ENCODE data around the gene RAPGEF5. TPM values are rescaled to one million over a fixed set of nuclear protein-coding genes. Genes with fewer than 3 reads are reported as not detected.

Gene RAPGEF5
- total RNA-seq, 3 donors from 2014 or later: 0.21 to 1.3 (median 0.56) TPM

DNA sequence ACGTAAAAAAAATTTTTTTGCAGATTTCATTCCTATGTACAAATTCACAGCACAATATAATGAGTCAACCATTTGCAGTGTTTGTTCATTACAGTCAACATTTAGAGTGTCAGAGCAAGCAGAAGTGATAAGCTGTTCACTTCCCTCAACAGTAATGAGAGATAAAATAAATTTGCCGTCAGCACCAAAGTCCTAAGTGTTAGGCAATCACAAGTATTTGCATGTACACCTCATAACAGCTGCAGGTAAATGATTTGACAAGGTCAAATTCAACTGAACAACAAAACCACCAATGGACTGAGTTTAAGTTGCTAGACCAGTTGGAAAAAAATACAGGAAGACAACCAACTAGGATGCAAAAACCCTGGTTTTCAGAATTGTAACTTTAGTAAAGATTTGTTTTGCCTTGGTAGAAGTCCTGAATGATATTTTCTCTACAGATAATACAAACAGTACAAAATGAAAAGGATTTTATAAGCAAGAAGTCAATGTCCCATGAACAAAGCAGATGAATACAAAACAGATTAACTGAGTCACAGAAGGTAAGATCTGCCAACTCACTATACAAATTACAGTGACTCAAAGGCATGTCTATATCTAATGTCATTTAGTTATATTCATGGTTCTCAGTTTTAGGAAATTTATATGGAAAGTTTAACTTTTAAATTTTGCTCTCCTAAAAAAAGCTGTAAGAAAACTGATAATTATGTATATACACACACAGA lies 10.4 kb downstream of the RAPGEF5 start:
- H3K4me1 Mint-ChIP-seq (ENCODE audit: low read depth): no peaks in the 10 kb centered on the region
- no peaks in the 10 kb centered on the region for H3K27me3 Mint-ChIP-seq (ENCODE audit: low read depth)
- ATAC-seq (no peak), DNase-seq (no peak)
- no peaks in the 10 kb centered on the region for H3K36me3 Mint-ChIP-seq (ENCODE audit: insufficient read depth)
- no peaks in the 10 kb centered on the region for H3K9me3 Mint-ChIP-seq
- H3K4me3 Mint-ChIP-seq: no peak overlapping the region

DNA sequence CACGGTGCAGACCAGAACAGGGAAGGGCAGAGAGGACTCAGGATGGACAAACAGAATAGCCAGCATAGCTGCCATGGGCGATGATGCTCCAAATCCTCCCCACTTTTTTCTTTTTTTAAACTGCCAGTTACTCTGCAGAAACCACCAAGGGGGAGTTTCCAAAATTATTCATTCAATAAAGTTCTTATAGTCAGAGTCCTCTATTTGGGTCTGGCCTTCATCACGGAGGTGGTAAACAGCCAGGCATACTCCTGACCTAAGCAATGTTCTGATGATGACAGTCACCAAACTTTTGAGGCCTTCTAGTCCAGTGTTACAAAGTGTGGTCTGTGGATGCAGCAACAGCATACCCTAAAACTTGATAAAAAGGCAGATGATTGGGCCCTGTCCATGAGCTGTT lies 12.3 kb downstream of the RAPGEF5 start:
- Mint-ChIP-seq H3K9me3 (no peaks in the 10 kb centered on the region), H3K27me3 (ENCODE audit: low read depth) (no peaks in the 10 kb centered on the region), H3K4me3 (no peak overlapping the region), H3K36me3 (ENCODE audit: insufficient read depth) (no peaks in the 10 kb centered on the region), H3K4me1 (ENCODE audit: low read depth) (no peaks in the 10 kb centered on the region)
- DNase-seq (no peak), ATAC-seq (no peak)

DNA sequence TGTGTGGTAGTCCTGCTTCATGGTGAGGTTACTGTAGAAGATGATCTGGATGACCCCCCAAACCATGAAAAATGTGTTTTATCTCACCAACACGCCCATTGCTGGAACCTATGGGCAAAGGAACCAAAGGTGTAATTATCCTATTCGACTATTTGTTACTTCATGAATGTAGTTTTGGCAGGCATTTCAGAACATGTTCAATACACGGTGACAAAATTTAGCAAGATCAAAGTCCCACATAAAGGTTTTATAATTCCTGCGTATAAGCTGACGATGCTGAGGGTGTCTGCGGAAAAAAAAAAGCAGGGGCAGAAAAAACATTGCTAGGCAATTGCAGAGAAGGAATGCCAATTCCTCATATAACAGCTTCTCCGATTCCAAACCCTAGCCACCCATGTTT lies 13.3 kb downstream of the RAPGEF5 start:
- DNase-seq (no peak), ATAC-seq (no peak)
- Mint-ChIP-seq H3K27me3 (ENCODE audit: low read depth) (peaks cover 2% of the 10 kb centered on the region), H3K4me3 (no peak overlapping the region), H3K9me3 (no peaks in the 10 kb centered on the region), H3K4me1 (ENCODE audit: low read depth) (no peaks in the 10 kb centered on the region), H3K36me3 (ENCODE audit: insufficient read depth) (no peaks in the 10 kb centered on the region)

DNA sequence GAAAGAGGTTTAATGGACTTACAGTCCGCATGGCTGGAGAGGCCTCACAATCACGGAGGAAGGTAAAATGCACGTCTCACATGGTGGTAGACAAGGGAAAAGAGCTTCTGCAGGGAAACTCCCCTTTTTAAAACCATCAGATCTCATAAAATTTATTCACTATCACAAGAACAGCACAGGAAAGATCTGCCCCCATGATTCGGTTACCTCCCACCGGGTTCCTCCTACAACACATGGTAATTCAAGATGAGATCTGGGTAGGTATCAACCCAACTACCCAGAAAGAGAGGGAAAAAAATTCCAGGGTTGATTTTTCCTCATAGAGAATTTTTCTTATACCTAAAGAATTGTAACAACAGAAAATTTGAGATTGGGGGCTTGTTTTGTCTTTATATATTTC lies 13.9 kb downstream of the RAPGEF5 start:
- no peak for DNase-seq
- peaks cover 2% of the 10 kb centered on the region for H3K27me3 Mint-ChIP-seq (ENCODE audit: low read depth)
- H3K9me3 Mint-ChIP-seq: no peaks in the 10 kb centered on the region
- no peaks in the 10 kb centered on the region for H3K36me3 Mint-ChIP-seq (ENCODE audit: insufficient read depth)
- no peak for ATAC-seq
- no peaks in the 10 kb centered on the region for H3K4me1 Mint-ChIP-seq (ENCODE audit: low read depth)
- no peak overlapping the region for H3K4me3 Mint-ChIP-seq

DNA sequence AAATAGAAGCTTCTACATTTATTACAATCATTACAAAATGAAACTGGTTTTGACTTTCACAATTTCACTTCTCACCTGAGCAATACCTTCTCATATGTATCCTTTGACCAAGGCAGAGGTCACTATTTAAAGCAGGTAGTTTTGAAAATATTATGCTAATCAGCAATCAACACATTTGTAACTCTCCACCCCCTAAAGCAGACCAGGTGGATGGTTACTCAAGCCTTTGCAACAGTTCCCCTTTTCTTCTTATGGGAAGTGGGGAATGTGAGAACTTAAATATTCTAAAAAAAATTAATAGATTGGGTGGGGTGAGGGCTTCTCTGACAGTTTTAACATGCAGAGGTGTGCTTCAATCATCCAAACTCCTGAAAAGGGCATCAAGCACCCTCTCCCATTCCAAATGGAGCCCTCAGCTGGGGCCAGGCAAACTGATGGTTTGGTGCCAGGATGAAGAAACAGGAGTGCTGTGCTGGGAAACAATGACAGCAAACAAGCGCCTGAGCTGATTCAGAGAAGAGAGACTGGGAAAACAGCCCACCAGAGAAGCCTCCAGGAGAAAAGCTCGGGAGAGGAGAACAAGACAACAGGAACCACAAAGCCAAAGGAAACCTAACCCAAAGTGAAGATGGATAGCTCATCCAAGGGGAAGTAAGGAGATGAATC lies 17.1 kb downstream of the RAPGEF5 start:
- H3K4me1 Mint-ChIP-seq (ENCODE audit: low read depth): no peaks in the 10 kb centered on the region
- DNase-seq: no peak
- H3K4me3 Mint-ChIP-seq: no peak overlapping the region
- no peaks in the 10 kb centered on the region for H3K36me3 Mint-ChIP-seq (ENCODE audit: insufficient read depth)
- ATAC-seq: no peak
- H3K9me3 Mint-ChIP-seq: no peaks in the 10 kb centered on the region
- H3K27me3 Mint-ChIP-seq (ENCODE audit: low read depth): peaks cover 2% of the 10 kb centered on the region

DNA sequence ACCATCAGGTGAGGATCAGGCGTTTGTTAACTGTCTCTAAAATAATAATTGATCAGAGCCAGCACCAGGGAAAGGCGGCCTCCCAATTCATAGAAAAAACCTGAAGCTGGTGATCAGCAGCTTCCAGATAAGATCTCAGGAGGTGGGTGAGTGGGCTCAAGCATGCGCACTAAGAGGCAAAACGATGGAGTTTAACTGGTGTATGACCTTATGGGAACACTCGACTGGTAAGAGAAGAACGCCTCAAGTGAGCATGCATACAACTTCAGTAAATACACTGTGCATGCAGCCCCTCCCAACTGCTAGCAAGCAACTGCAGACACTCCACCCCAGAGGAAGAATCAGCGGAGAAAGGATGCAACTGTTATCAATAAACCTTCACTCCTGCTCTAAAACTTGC lies 18.1 kb downstream of the RAPGEF5 start:
- Mint-ChIP-seq H3K9me3 (no peaks in the 10 kb centered on the region), H3K4me1 (ENCODE audit: low read depth) (no peaks in the 10 kb centered on the region), H3K36me3 (ENCODE audit: insufficient read depth) (no peaks in the 10 kb centered on the region), H3K27me3 (ENCODE audit: low read depth) (peaks cover 2% of the 10 kb centered on the region), H3K4me3 (no peak overlapping the region)
- ATAC-seq: no peak
- DNase-seq: no peak

DNA sequence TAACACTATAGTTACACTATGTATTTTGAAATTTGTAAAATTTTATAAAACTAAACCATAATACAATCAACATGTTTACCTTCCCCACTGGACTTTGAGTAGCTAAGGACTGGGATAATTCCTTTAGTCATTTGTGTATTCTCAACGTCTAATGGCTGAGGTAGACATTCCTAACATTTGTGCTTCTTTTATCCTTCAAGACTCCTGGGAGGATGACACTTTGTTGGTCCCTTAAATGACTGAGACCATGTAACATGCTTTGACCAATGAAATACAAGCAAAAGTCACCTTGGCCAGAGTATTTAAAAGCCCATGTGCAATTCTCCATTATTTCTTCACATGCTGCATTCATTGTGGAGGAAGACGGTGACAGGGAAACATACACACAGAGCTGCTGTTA lies 18.5 kb downstream of the RAPGEF5 start:
- no peaks in the 10 kb centered on the region for H3K4me1 Mint-ChIP-seq (ENCODE audit: low read depth)
- H3K36me3 Mint-ChIP-seq (ENCODE audit: insufficient read depth): no peaks in the 10 kb centered on the region
- H3K27me3 Mint-ChIP-seq (ENCODE audit: low read depth): peaks cover 2% of the 10 kb centered on the region
- H3K9me3 Mint-ChIP-seq: no peaks in the 10 kb centered on the region
- ATAC-seq: no peak
- H3K4me3 Mint-ChIP-seq: no peak overlapping the region
- no peak for DNase-seq

DNA sequence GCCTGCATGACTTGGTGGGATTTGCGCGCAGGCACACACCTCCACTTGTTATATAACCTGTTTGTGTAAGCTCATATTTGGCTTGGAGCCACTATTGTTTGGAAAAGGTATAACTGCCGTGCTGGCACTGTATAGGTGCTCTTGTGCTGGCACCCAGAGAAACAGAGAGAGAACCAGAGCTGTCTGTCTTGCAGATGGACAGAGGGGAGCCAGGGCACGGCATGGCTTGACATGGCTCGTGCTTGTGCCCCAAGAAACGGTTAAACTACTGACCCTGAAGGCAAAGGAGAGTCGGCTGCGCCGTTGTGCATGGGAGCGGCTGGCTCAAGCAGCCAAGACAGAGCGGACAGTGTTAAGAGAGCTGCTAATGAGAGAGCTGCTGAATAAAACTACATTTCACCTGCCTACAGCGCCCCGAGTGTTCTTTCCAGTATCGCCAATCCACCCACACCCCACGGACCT lies 23.2 kb downstream of the RAPGEF5 start:
- ATAC-seq (no peak), DNase-seq (no peak)
- peaks cover 3% of the 10 kb centered on the region for H3K27me3 Mint-ChIP-seq (ENCODE audit: low read depth)
- H3K4me1 Mint-ChIP-seq (ENCODE audit: low read depth): no peaks in the 10 kb centered on the region
- no peak overlapping the region for H3K4me3 Mint-ChIP-seq
- H3K9me3 Mint-ChIP-seq: no peaks in the 10 kb centered on the region
- H3K36me3 Mint-ChIP-seq (ENCODE audit: insufficient read depth): no peaks in the 10 kb centered on the region

DNA sequence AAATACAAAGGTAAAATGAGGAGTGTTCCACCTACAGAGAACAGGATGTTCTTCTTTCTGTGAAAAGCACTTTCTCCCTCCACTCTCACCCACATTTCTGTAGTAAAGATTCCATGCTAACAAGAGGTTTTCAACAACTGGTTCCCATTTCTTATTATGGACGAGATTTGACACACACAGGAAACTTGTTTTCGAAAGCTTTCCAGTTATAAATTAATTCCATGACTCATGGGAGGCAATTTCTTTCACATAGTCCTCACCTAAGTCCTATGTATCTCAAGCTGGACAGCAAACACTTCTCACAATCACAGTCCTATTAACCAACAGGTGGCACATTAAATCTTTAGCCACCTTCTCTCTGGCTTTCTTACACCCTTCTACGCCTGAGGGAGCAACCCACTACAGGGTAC lies 24.5 kb downstream of the RAPGEF5 start:
- H3K9me3 Mint-ChIP-seq: no peaks in the 10 kb centered on the region
- H3K27me3 Mint-ChIP-seq (ENCODE audit: low read depth): peaks cover 3% of the 10 kb centered on the region
- H3K36me3 Mint-ChIP-seq (ENCODE audit: insufficient read depth): no peaks in the 10 kb centered on the region
- DNase-seq (no peak), ATAC-seq (no peak)
- no peaks in the 10 kb centered on the region for H3K4me1 Mint-ChIP-seq (ENCODE audit: low read depth)
- no peak overlapping the region for H3K4me3 Mint-ChIP-seq

DNA sequence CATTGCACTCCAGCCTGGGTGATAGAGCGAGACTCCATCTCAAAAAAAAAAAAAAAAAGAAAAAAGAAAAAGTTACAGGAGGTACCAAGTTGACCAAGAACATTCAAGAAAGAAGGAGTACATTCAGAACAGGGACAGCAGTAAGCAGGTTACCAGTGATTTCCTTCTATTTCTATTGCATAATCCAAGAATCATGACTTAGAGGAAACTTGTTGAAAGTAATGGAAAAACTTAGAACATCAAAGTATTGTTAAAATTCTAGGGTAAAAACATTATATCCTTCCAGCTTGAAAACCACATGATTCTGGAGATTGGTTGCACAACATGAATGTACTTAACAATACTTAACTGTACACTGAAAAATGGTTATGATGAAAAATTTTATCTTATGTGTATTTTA lies 25.2 kb downstream of the RAPGEF5 start:
- Mint-ChIP-seq H3K4me1 (ENCODE audit: low read depth) (no peaks in the 10 kb centered on the region), H3K4me3 (no peak overlapping the region), H3K9me3 (no peaks in the 10 kb centered on the region), H3K27me3 (ENCODE audit: low read depth) (peaks cover 3% of the 10 kb centered on the region), H3K36me3 (ENCODE audit: insufficient read depth) (no peaks in the 10 kb centered on the region)
- ATAC-seq: no peak
- no peak for DNase-seq

DNA sequence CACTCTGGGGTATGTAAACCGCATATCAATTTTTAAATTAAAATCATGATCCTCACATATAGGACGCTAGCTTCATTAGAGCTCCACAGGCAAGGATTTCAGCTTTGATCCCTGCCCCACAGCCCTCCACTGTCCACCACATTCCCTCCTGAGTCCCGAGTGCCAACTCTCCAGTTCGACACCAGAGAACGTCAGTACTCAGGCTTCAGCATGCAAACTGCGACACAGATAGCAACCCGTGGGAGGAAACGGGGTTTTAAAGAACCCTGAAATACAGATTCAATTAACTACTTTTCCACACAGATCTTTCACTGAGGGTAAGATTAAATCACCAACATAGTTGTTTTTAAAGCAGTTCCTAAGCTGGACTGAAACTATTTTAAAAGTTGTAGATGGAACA lies 26.1 kb downstream of the RAPGEF5 start:
- Mint-ChIP-seq H3K4me1 (ENCODE audit: low read depth) (no peaks in the 10 kb centered on the region), H3K36me3 (ENCODE audit: insufficient read depth) (no peaks in the 10 kb centered on the region), H3K27me3 (ENCODE audit: low read depth) (peaks cover 5% of the 10 kb centered on the region), H3K9me3 (no peaks in the 10 kb centered on the region), H3K4me3 (no peak overlapping the region)
- DNase-seq: no peak
- no peak for ATAC-seq

DNA sequence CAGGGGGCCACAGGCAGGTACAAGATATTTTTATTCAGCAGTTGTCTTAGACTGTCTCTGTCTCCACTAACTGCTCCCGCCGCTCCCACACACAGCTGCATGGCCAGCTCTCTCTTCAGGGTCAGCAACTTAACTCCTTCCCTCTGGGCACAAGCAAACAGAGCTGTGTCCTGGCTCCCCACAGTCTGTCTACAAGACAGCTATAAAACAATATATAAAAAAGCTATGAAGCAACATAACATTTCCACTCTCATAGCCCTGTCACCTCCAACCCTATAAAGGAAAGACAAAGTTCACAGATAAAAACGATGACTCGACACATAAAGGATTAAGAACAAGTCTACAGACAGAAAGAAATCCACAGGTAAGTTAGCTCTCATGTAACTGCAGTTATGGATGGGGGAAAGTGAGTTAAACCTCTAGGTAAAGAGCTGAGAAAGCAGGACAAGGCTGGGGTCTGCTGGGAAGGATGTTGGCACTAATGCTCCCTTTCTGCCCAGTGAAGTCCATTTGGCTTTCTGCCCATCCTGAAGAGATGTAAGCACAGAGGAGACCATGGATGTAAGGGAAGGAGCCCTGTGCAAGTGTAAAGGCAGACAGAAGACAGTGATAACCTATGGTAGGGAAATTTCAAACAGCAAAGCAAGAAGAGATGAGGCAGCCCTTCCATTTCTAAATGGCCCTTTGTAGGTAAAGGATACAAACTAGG lies 27.0 kb downstream of the RAPGEF5 start:
- no peaks in the 10 kb centered on the region for H3K4me1 Mint-ChIP-seq (ENCODE audit: low read depth)
- peaks cover 7% of the 10 kb centered on the region for H3K27me3 Mint-ChIP-seq (ENCODE audit: low read depth)
- no peak for ATAC-seq
- H3K4me3 Mint-ChIP-seq: no peak overlapping the region
- no peaks in the 10 kb centered on the region for H3K9me3 Mint-ChIP-seq
- DNase-seq: no peak
- H3K36me3 Mint-ChIP-seq (ENCODE audit: insufficient read depth): no peaks in the 10 kb centered on the region

DNA sequence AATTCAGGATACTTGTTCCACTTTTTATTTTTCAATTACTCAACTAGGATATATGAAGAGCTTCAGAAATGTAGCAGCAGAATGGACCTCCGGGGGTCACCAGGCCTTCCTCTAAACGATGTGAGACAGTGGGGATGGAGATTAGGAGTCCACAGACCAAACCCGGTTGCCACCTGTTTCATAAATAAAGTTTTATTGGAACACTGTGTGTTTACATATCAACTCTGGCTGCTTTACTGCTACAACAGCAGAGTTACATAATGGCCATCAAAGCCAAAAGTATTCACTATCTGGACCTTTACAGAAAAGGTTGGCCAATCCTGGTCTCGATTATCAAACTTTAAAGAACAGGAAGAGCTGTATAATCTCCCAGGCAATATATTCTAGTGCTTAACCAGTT lies 30.8 kb downstream of the RAPGEF5 start:
- H3K27me3 Mint-ChIP-seq (ENCODE audit: low read depth): peaks cover 7% of the 10 kb centered on the region
- H3K4me1 Mint-ChIP-seq (ENCODE audit: low read depth): no peaks in the 10 kb centered on the region
- no peaks in the 10 kb centered on the region for H3K36me3 Mint-ChIP-seq (ENCODE audit: insufficient read depth)
- H3K4me3 Mint-ChIP-seq: no peak overlapping the region
- DNase-seq: no peak
- no peak for ATAC-seq
- no peaks in the 10 kb centered on the region for H3K9me3 Mint-ChIP-seq

DNA sequence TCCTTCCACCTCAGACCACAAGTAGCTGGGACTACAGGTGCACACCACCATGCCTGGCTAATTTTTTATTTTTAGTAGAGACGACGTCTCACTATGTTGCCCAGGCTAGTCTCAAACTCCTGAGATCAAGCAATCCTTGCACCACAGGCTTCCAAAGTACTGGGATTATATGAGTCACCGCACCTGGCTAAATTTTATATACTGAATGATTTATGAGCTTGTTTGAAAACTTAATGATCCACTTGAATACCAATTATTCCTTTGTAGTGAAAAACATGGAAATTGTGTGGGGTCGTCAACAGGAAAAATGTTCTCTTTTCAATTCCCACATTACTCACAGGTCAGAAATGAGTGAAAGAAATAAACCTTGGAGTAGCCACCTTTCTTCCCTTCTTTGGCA lies 31.3 kb downstream of the RAPGEF5 start:
- Mint-ChIP-seq H3K36me3 (ENCODE audit: insufficient read depth) (no peaks in the 10 kb centered on the region), H3K4me1 (ENCODE audit: low read depth) (no peaks in the 10 kb centered on the region), H3K9me3 (no peaks in the 10 kb centered on the region), H3K27me3 (ENCODE audit: low read depth) (peaks cover 5% of the 10 kb centered on the region), H3K4me3 (no peak overlapping the region)
- DNase-seq (no peak), ATAC-seq (no peak)

DNA sequence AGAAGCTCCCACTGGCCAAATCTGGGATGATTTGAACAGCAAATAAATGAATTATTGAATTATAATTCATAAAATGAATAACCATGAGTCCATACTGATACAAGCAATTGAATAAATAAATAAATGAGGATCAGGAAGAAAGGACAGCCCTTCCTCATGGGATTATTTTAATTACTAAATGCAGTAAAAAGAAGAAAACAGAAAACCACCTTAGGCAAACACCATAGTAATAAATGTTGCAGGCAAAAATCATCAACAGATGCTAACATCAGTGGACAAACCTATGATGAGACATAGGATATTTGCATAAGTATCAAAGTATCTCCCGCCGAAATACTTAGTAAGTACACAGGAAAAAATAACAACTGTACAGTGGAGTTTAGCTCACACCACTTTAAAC lies 33.2 kb downstream of the RAPGEF5 start:
- ATAC-seq: no peak
- DNase-seq: no peak
- H3K4me3 Mint-ChIP-seq: no peak overlapping the region
- no peaks in the 10 kb centered on the region for H3K9me3 Mint-ChIP-seq
- no peaks in the 10 kb centered on the region for H3K36me3 Mint-ChIP-seq (ENCODE audit: insufficient read depth)
- peaks cover 3% of the 10 kb centered on the region for H3K27me3 Mint-ChIP-seq (ENCODE audit: low read depth)
- H3K4me1 Mint-ChIP-seq (ENCODE audit: low read depth): no peaks in the 10 kb centered on the region
